Measurements from ENCODE around the gene ATOX1.

GRCh38 chr5:151780348-151780747, 21.9 kb upstream of the ATOX1 start:
- TF ChIP-seq CTCF (conservative IDR thresholded peaks at IDR 0.05; ENCODE audit: low read depth in 2 of 2): no peak
- no peak for TF ChIP-seq POLR2AphosphoS5 (IDR thresholded peaks at IDR 0.05; ENCODE audit: low read depth)
- TF ChIP-seq JUNB (IDR thresholded peaks at IDR 0.05; ENCODE audit: unreplicated experiment): no peak
- no peak for TF ChIP-seq EZH2 (IDR thresholded peaks at IDR 0.05; ENCODE audit: low read depth, unreplicated experiment)
- no peak for TF ChIP-seq CREB1 (CRISPR knock-in tag; IDR thresholded peaks at IDR 0.05; ENCODE audit: low read depth)
- TF ChIP-seq EZH2phosphoT487 (IDR thresholded peaks at IDR 0.05; ENCODE audit: unreplicated experiment): no peak
- no peak for TF ChIP-seq REST (IDR thresholded peaks at IDR 0.05; ENCODE audit: unreplicated experiment)
- no peak for TF ChIP-seq ETS1 (IDR thresholded peaks at IDR 0.05)
- no peak for TF ChIP-seq STAT1 (IDR thresholded peaks at IDR 0.05; ENCODE audit: unreplicated experiment)

Measured in GM23338 (cell line).